Stimulated activated CD8-positive, alpha-beta memory T cell treated with anti-CD3 and anti-CD28 coated beads, Interleukin-15, amount 100 ng/mL, for 24 hours (primary cell): Measurements from ENCODE around the gene HEXA.
A peak's percentile ranks its signal among the peaks of the same experiment; 100 is the strongest.

Source experiments
- DNase-seq: peaks from one replicate; pipeline ENCODE4 v3.0.0-alpha.2; 2020; ENCODE audit warnings: low read depth

The HEXA gene

GRCh38 chr15:72375501-72375845, 341 bp downstream of the HEXA start:
- no peak for DNase-seq

GRCh38 chr15:72372361-72372760, 3.5 kb downstream of the HEXA start:
- no peak for DNase-seq

GRCh38 chr15:72369964-72370363, 5.8 kb downstream of the HEXA start:
- DNase-seq, result no peak

GRCh38 chr15:72368899-72369298, 6.9 kb downstream of the HEXA start:
- no peak for DNase-seq

GRCh38 chr15:72368325-72368724, 7.5 kb downstream of the HEXA start:
- DNase-seq, result no peak

GRCh38 chr15:72365844-72366243, 10.0 kb downstream of the HEXA start:
- no peak for DNase-seq

- DNase-seq, result no peak
These were observed 14.6 kb downstream of the HEXA start for GRCh38 chr15:72361176-72361575.

GRCh38 chr15:72358650-72359171, 17.1 kb downstream of the HEXA start:
- no peak for DNase-seq

GRCh38 chr15:72358121-72358520, 17.7 kb downstream of the HEXA start:
- DNase-seq, result no peak

GRCh38 chr15:72354496-72354895, 21.3 kb downstream of the HEXA start:
- DNase-seq, result no peak

- DNase-seq, result no peak
These were observed 22.5 kb downstream of the HEXA start for GRCh38 chr15:72353266-72353665.

- DNase-seq, result no peak
These were observed 30.0 kb downstream of the HEXA start for GRCh38 chr15:72345806-72346205.

GRCh38 chr15:72345280-72345679, 30.5 kb downstream of the HEXA start:
- no peak for DNase-seq

- DNase-seq, result no peak
These were observed 31.2 kb downstream of the HEXA start for GRCh38 chr15:72344602-72345001.

- no peak for DNase-seq
These were observed 33.4 kb downstream of the HEXA start for GRCh38 chr15:72342385-72342784.

- DNase-seq, result no peak
These were observed 34.5 kb downstream of the HEXA start for GRCh38 chr15:72341361-72341760.

- no peak for DNase-seq
These were observed 35.4 kb downstream of the HEXA start for GRCh38 chr15:72340366-72340765.

- DNase-seq, result no peak
These were observed 36.0 kb downstream of the HEXA start for GRCh38 chr15:72339777-72340177.

GRCh38 chr15:72338617-72339321, 37.0 kb downstream of the HEXA start:
- no peak for DNase-seq

GRCh38 chr15:72338148-72338547, 37.7 kb downstream of the HEXA start:
- no peak for DNase-seq

GRCh38 chr15:72334842-72335241, 41.0 kb downstream of the HEXA start:
- no peak for DNase-seq

GRCh38 chr15:72331021-72331420, 44.8 kb downstream of the HEXA start:
- DNase-seq, result no peak

GRCh38 chr15:72323752-72324151, 52.1 kb downstream of the HEXA start:
- no peak for DNase-seq

- peak; percentile 38 for DNase-seq
These were observed 55.7 kb downstream of the HEXA start, which contains the start of gene CELF6 for GRCh38 chr15:72319985-72320671. Gene CELF6 (minus strand): TSS chr15:72320157. CDS start chr15:72319874, 283 bp downstream.
